ENCODE measurements around the gene KIF6.

KIF6 gene

DNA sequence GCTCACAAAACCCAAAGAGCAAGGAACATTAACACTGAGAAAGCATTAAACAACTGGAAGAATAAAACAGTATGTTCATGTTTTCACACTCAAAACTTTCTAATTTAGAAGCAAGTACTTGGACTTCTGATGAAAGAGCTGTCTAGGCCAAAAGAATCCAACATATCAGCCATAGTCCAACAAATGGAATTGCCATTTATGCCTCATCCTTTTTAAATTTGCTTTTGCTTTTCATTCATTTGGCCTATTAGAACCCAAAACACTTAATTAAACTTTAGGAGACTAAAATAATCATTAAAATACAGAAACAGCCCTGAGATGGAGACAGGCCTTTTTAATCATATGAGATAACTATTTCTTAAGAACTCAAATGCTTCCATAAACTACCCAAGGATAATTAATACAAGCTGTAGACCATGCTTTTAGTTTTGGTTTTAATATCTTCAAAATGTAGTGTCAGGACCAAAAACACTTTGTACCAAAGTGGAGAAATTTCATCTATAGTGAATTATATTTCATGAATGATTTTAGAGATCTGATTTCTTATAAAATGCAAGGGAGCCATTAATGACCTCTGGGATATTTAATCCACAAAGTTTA is 166.5 kb downstream of the KIF6 start:
- no peak for DNase-seq (ENCODE audit: low read depth)
- no peak overlapping the region for H3K4me3 ChIP-seq (ENCODE audit: low read length)
- TF ChIP-seq, protein P1, sequence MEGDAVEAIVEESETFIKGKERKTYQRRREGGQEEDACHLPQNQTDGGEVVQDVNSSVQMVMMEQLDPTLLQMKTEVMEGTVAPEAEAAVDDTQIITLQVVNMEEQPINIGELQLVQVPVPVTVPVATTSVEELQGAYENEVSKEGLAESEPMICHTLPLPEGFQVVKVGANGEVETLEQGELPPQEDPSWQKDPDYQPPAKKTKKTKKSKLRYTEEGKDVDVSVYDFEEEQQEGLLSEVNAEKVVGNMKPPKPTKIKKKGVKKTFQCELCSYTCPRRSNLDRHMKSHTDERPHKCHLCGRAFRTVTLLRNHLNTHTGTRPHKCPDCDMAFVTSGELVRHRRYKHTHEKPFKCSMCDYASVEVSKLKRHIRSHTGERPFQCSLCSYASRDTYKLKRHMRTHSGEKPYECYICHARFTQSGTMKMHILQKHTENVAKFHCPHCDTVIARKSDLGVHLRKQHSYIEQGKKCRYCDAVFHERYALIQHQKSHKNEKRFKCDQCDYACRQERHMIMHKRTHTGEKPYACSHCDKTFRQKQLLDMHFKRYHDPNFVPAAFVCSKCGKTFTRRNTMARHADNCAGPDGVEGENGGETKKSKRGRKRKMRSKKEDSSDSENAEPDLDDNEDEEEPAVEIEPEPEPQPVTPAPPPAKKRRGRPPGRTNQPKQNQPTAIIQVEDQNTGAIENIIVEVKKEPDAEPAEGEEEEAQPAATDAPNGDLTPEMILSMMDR (conservative IDR thresholded peaks at IDR 0.05; ENCODE audit: low read depth, low read length) = no peak

GRCh38 chr6:39558079-39558478 is 167.1 kb downstream of the KIF6 start:
- no peak overlapping the region for H3K4me3 ChIP-seq (ENCODE audit: low read length)
- TF ChIP-seq, protein P1 (conservative IDR thresholded peaks at IDR 0.05; ENCODE audit: low read depth, low read length) = no peak
- no peak for DNase-seq (ENCODE audit: low read depth)

DNA sequence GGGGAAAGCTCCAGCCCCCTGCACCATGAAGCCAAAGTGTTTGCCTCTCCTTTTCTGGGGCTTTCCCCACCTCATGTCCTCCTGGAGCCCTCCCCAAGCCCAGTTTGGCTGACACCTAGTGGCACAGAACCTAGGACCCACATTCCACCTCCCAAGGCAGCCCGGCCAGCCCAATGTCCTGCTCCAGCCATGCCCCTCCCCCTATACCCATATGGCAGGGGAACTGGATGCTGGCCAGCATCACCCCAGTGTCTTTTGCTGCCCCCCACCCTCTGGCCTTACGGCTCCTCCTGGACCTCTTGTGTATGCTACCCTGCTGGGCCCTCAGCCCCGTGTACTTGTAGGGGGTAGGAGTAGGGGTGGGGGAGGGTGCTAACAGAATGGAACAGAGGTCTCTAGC is 170.1 kb downstream of the KIF6 start:
- TF ChIP-seq, protein P1 (conservative IDR thresholded peaks at IDR 0.05; ENCODE audit: low read depth, low read length) = no peak

DNA sequence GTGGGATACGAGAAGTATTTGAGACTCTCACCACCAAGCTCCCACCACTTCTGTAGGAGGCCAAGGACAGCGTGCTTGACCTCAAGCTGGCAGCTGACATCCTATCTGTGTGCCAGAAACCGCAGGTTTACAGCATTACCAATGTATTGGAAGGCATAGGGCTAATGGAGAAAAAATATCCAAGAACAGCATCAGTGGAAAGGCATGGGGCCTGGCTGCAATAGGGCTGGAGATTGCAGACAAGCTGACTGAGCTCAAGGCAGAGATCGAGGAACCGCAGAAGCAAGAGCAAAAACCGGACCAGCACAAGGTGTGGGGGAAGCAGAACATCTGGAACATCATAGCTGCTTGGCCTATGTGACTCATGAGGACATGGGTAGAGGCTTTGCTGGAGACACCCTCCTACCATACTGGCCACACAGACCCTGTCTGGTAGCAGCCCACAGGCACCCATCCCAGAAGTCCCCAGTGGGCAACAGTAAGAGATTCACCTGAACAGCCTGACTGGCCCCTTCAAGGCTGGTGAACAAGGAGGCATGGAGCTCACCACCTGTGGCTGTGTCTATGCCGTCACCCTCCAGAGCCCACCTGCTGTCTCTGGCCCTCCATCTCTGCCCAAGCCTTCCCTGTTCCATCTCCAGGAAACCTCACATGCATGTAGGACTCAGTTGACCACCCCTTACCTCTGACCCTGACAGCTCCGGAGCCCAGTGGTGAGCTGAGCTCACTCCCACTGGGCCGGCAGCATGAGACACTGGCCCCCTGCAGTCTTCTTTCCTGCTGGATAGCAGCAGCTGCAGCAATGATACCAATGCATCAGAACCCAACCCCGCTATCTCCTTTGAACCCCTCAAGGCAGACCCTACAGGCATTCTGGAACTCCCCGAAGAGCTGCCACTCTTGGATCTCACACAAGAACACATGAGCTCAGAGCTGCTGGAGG is 171.1 kb downstream of the KIF6 start:
- TF ChIP-seq, protein P1 (conservative IDR thresholded peaks at IDR 0.05; ENCODE audit: low read depth, low read length) = no peak
- no peak for DNase-seq (ENCODE audit: low read depth)
- no peak overlapping the region for H3K4me3 ChIP-seq (ENCODE audit: low read length)

More for the DNA sequence above, 170.1 kb downstream of the KIF6 start:
- no peak for DNase-seq (ENCODE audit: low read depth)
- no peak overlapping the region for H3K4me3 ChIP-seq (ENCODE audit: low read length)

DNA sequence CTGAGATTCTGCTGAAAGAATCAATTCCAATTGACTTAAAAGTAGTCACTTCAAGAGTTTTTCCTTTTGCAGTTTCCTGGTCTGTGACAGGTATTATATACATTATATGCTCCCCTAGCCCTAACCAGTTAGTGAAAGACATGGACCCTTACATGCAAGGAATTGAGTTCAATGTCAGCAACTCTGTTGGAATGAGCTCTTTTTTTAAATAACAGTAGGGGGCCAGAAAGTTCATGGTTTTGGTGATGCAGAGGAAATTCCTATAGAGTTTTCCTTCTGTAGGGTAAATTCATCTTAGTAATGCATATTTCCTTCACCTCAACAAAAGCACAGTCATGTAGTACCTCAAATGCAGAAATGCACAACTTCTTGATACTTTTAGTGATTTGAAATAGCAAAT is 172.2 kb downstream of the KIF6 start:
- DNase-seq (ENCODE audit: low read depth) = no peak
- TF ChIP-seq, protein P1 (conservative IDR thresholded peaks at IDR 0.05; ENCODE audit: low read depth, low read length) = no peak
- no peak overlapping the region for H3K4me3 ChIP-seq (ENCODE audit: low read length)

- no peak overlapping the region for H3K4me3 ChIP-seq (ENCODE audit: low read length)
- TF ChIP-seq, protein P1 (conservative IDR thresholded peaks at IDR 0.05; ENCODE audit: low read depth, low read length) = no peak
- no peak for DNase-seq (ENCODE audit: low read depth)
Observed at GRCh38 chr6:39550191-39550590, 175.0 kb downstream of the KIF6 start.
